B cell (primary cell): ENCODE data around the gene RAB26. TPM values are rescaled to one million over a fixed set of nuclear protein-coding genes. Genes with fewer than 3 reads are reported as not detected.
"Not testable (repeated sequence)": the region's sequence is repeated elsewhere in the genome, so short reads cannot be mapped to it uniquely, and the experiment has no call there.

ENCODE experiments used
- ATAC-seq: fragments of 200-7000 bp; cut with Tn5 transposase; one replicate; pipeline ENCODE4 v1.10.0; 2021; ENCODE audit warnings: low read depth, mild to moderate bottlenecking, moderate number of reproducible peaks, moderate library complexity
- CTCF ChIA-PET: fragments of 350-600 bp; sonication (Branson Sonifier 250); formaldehyde crosslinking; loops from one replicate; lab custom pipeline; 2021; ENCODE audit warnings: antibody characterized with exemption, inconsistent platforms; lab: Charles Lee
- POLR2A ChIA-PET: fragments of 350-600 bp; sonication (Branson Sonifier 250); formaldehyde crosslinking; loops from one replicate; lab custom pipeline; 2021; ENCODE audit warnings: antibody characterized with exemption; lab: Charles Lee
- DNase-seq: peaks from one replicate; pipeline ENCODE4 v3.0.0; 2013
- H2AFZ ChIP-seq: 2 replicates; pipeline ENCODE4 v1.6.1; 2012; ENCODE audit warnings: mild to moderate bottlenecking, low read depth, low read length; ENCODE audit not compliant: insufficient read depth, poor library complexity, severe bottlenecking
- H3K27ac ChIP-seq, 2 donors: 1 replicate in 1 of 2; 2 replicates in 1 of 2; pipeline ENCODE4 v1.5.1; 2012 to 2013; ENCODE audit warnings: low read length in 2 of 2, mild to moderate bottlenecking in 2 of 2, moderate library complexity in 1 of 2
- H3K27me3 ChIP-seq, 4 experiments: fragments of 200-600 bp in 1 of 4; sonication (generic) in 1 of 4; replicated peaks in 1 of 4; 1 replicate in 2 of 4; 2 replicates in 2 of 4; pipeline versions ENCODE4 v1.6.1 to v1.7.0; 2013 to 2016; ENCODE audit warnings: low read length in 3 of 4, mild to moderate bottlenecking in 2 of 4, mixed read lengths in 1 of 4, moderate library complexity in 1 of 4; ENCODE audit not compliant: insufficient read depth in 4 of 4, control insufficient read depth in 3 of 4; ENCODE audit errors: control extremely low read depth in 1 of 4
- H3K36me3 ChIP-seq, 2 experiments: replicated peaks in 1 of 2; 1 replicate in 1 of 2; 2 replicates in 1 of 2; pipeline versions ENCODE4 v1.6.1 to v1.7.1; 2013; ENCODE audit warnings: low read length in 1 of 2; ENCODE audit not compliant: insufficient read depth in 2 of 2, control insufficient read depth in 1 of 2; ENCODE audit errors: control extremely low read depth in 1 of 2, extremely low read depth in 1 of 2
- H3K4me1 ChIP-seq, 2 donors: fragments of 200-600 bp in 1 of 2; sonication (generic) in 1 of 2; 1 replicate in 1 of 2; 2 replicates in 1 of 2; pipeline versions ENCODE4 v1.5.1 to v1.6.1; 2013 to 2017; ENCODE audit warnings: low read length in 2 of 2; ENCODE audit not compliant: control insufficient read depth in 2 of 2, insufficient read depth in 2 of 2
- H3K4me2 ChIP-seq: replicated peaks from 2 replicates; pipeline ENCODE3; 2012; ENCODE audit warnings: mild to moderate bottlenecking, low read depth, low read length; ENCODE audit not compliant: poor library complexity, severe bottlenecking
- H3K4me3 ChIP-seq, 5 experiments: fragments of 200-600 bp in 1 of 5; sonication (generic) in 1 of 5; 1 replicate in 3 of 5; 2 replicates in 2 of 5; pipeline versions ENCODE4 v1.5.1 to v1.7.0; 2011 to 2016; ENCODE audit warnings: low read length in 4 of 5, mild to moderate bottlenecking in 4 of 5, low read depth in 2 of 5, control low read depth in 1 of 5, moderate library complexity in 1 of 5; ENCODE audit not compliant: insufficient read depth in 1 of 5; ENCODE audit errors: control extremely low read depth in 1 of 5, extremely low read depth in 1 of 5
- H3K79me2 ChIP-seq: fragments of 200-600 bp; sonication (generic); one replicate; pipeline ENCODE4 v1.6.0; 2016; ENCODE audit warnings: low read length; ENCODE audit not compliant: control insufficient read depth, insufficient read depth
- H3K9ac ChIP-seq: fragments of 200-600 bp; sonication (generic); 2 replicates; pipeline ENCODE4 v1.6.1; 2017; ENCODE audit warnings: mild to moderate bottlenecking, low read length, moderate library complexity
- H3K9me3 ChIP-seq, 3 donors: one replicate each; pipeline versions ENCODE4 v1.6.1 to v1.7.1; 2013; ENCODE audit warnings: low read length in 2 of 3; ENCODE audit not compliant: control insufficient read depth in 2 of 3, insufficient read depth in 1 of 3; ENCODE audit errors: control extremely low read depth in 1 of 3
- H4K20me1 ChIP-seq: 2 replicates; pipeline ENCODE4 v1.6.0; 2012; ENCODE audit warnings: mild to moderate bottlenecking, low read length; ENCODE audit not compliant: insufficient read depth, control insufficient read depth, poor library complexity, severe bottlenecking
- H3K27ac Mint-ChIP-seq: one replicate; pipeline ENCODE4 v1.8.0; 2021; ENCODE audit warnings: mixed read lengths
- H3K27me3 Mint-ChIP-seq: one replicate; pipeline ENCODE4 v1.8.0; 2021; ENCODE audit warnings: mixed read lengths
- H3K4me1 Mint-ChIP-seq: one replicate; pipeline ENCODE4 v1.8.0; 2021; ENCODE audit warnings: mixed read lengths
- H3K4me3 Mint-ChIP-seq: one replicate; pipeline ENCODE4 v1.8.0; 2021; ENCODE audit warnings: mixed read lengths
- H3K9me3 Mint-ChIP-seq: one replicate; pipeline ENCODE4 v1.8.0; 2022; ENCODE audit warnings: mixed read lengths; ENCODE audit not compliant: insufficient read depth
- WGBS: methylation state at CpG from one replicate; pipeline ENCODE4 v1.1.5; 2013; ENCODE audit warnings: missing lambda C conversion rate; ENCODE audit not compliant: insufficient coverage; 5-methylcytosine and 5-hydroxymethylcytosine counted together
- intact Hi-C: fragments of 100-400 bp; cut with micrococcal nuclease; formaldehyde crosslinking; loops from one replicate; pipeline ENCODE4 v1.10.0; 2022
- polyA plus RNA-seq: library from polyadenylated mRNA; depleted of rRNA; stranded (reverse); fragments of >200 nt; gene quantifications from 2 replicates; pipeline ENCODE4 v1.2.3, GENCODE V29; 2012
- total RNA-seq, 2 donors: library from RNA; stranded (reverse); fragments of 120-200 nt in 1 of 2; gene quantifications; 1 replicate in 1 of 2; 2 replicates in 1 of 2; pipeline versions ENCODE4 v1.2.3 to v1.2.4, GENCODE V29; 2013 to 2022

RAB26 gene
- total and polyA plus RNA-seq, 2 donors (not counting 1 experiment from before 2014, with no cell fraction given), result 0.62 to 1.2 TPM

- intact Hi-C loops, H3K4me1 Mint-ChIP-seq, H3K4me1 ChIP-seq, H3K36me3 ChIP-seq, H3K4me3 ChIP-seq, ATAC-seq, DNase-seq, H3K9ac ChIP-seq, H3K79me2 ChIP-seq, H3K9me3 ChIP-seq, H2AFZ ChIP-seq, CTCF ChIA-PET, H3K4me2 ChIP-seq, H3K27me3 ChIP-seq, H3K27me3 Mint-ChIP-seq, H4K20me1 ChIP-seq, H3K4me3 Mint-ChIP-seq, H3K9me3 Mint-ChIP-seq, H3K27ac ChIP-seq, H3K27ac Mint-ChIP-seq, POLR2A ChIA-PET: not testable (repeated sequence)
- WGBS, result 93% methylated on average over 8 of the region's 22 CpGs
These were observed 42.7 kb upstream of the RAB26 start for GRCh38 chr16:2105769-2106168.

GRCh38 chr16:2106211-2106610, 42.2 kb upstream of the RAB26 start:
- 95% methylated on average over 24 of the region's 38 CpGs for WGBS
- H3K9me3 Mint-ChIP-seq, intact Hi-C loops, H3K4me2 ChIP-seq, H3K27ac Mint-ChIP-seq, H3K9ac ChIP-seq, H4K20me1 ChIP-seq, H3K4me3 ChIP-seq, H3K79me2 ChIP-seq, ATAC-seq, H3K4me1 Mint-ChIP-seq, H2AFZ ChIP-seq, H3K4me3 Mint-ChIP-seq, POLR2A ChIA-PET, H3K27ac ChIP-seq, H3K4me1 ChIP-seq, CTCF ChIA-PET, H3K9me3 ChIP-seq, H3K27me3 Mint-ChIP-seq, H3K27me3 ChIP-seq, H3K36me3 ChIP-seq, DNase-seq: not testable (repeated sequence)

GRCh38 chr16:2107121-2107790, 41.2 kb upstream of the RAB26 start:
- H3K4me3 ChIP-seq, ATAC-seq, H3K4me1 ChIP-seq, H3K9me3 ChIP-seq, DNase-seq, H2AFZ ChIP-seq, H3K4me3 Mint-ChIP-seq, H3K9ac ChIP-seq, H3K79me2 ChIP-seq, intact Hi-C loops, H3K27ac ChIP-seq, H3K36me3 ChIP-seq, H3K9me3 Mint-ChIP-seq, CTCF ChIA-PET, H3K27me3 Mint-ChIP-seq, H3K27me3 ChIP-seq, H3K4me1 Mint-ChIP-seq, H3K27ac Mint-ChIP-seq, H3K4me2 ChIP-seq, H4K20me1 ChIP-seq, POLR2A ChIA-PET: not testable (repeated sequence)
- 91% methylated on average over 7 of the region's 17 CpGs for WGBS

- H4K20me1 ChIP-seq, H3K27ac Mint-ChIP-seq, H3K27me3 Mint-ChIP-seq, H3K79me2 ChIP-seq, H2AFZ ChIP-seq, H3K4me3 Mint-ChIP-seq, CTCF ChIA-PET, DNase-seq, ATAC-seq, POLR2A ChIA-PET, H3K4me3 ChIP-seq, intact Hi-C loops, H3K9ac ChIP-seq, H3K36me3 ChIP-seq, H3K27me3 ChIP-seq, H3K4me1 ChIP-seq, H3K4me2 ChIP-seq, H3K9me3 Mint-ChIP-seq, H3K4me1 Mint-ChIP-seq, H3K27ac ChIP-seq, H3K9me3 ChIP-seq: not testable (repeated sequence)
- over 99% methylated on average over 18 of the region's 23 CpGs for WGBS
These were observed 40.7 kb upstream of the RAB26 start for GRCh38 chr16:2107791-2108125.
